ENCODE results near the gene LEAP2. TPM values are rescaled to one million over a fixed set of nuclear protein-coding genes. Genes with fewer than 3 reads are reported as not detected.

LEAP2 gene
- 0.18 and 0.74 TPM in 2 replicates for total RNA-seq (ENCODE audit: low replicate concordance)

- DNase-seq (ENCODE audit: low read depth), result peak; percentile 62
- no peak for TF ChIP-seq CTCF (IDR thresholded peaks at IDR 0.05; ENCODE audit: insufficient read depth, low read length)
- H3K4me3 ChIP-seq (ENCODE audit: low read depth, low read length), result no peak within 1 kb of the TSS
These were observed at the start of gene LEAP2 for GRCh38 chr5:132873119-132873929. Gene LEAP2 (plus strand): TSS chr5:132873668. CDS start chr5:132873695, 27 bp downstream.

- no peak for TF ChIP-seq CTCF (IDR thresholded peaks at IDR 0.05; ENCODE audit: insufficient read depth, low read length)
- no peak overlapping the region for H3K4me3 ChIP-seq (ENCODE audit: low read depth, low read length)
- DNase-seq (ENCODE audit: low read depth), result no peak
These were observed 49.0 kb upstream of the LEAP2 start for GRCh38 chr5:132824426-132824825.

GRCh38 chr5:132825033-132825833 is 48.2 kb upstream of the LEAP2 start:
- no peak overlapping the region for H3K4me3 ChIP-seq (ENCODE audit: low read depth, low read length)

GRCh38 chr5:132825834-132826391 is 47.6 kb upstream of the LEAP2 start:
- no peak for DNase-seq (ENCODE audit: low read depth)
- no peak for TF ChIP-seq CTCF (IDR thresholded peaks at IDR 0.05; ENCODE audit: insufficient read depth, low read length)
- H3K4me3 ChIP-seq (ENCODE audit: low read depth, low read length), result no peak overlapping the region

More at GRCh38 chr5:132825033-132825833, 48.2 kb upstream of the LEAP2 start:
- TF ChIP-seq CTCF (IDR thresholded peaks at IDR 0.05; ENCODE audit: insufficient read depth, low read length), result no peak
- DNase-seq (ENCODE audit: low read depth), result no peak

GRCh38 chr5:132826424-132827082 is 46.9 kb upstream of the LEAP2 start:
- no peak for DNase-seq (ENCODE audit: low read depth)
- H3K4me3 ChIP-seq (ENCODE audit: low read depth, low read length), result no peak overlapping the region
- no peak for TF ChIP-seq CTCF (IDR thresholded peaks at IDR 0.05; ENCODE audit: insufficient read depth, low read length)

- no peak for DNase-seq (ENCODE audit: low read depth)
- no peak for TF ChIP-seq CTCF (IDR thresholded peaks at IDR 0.05; ENCODE audit: insufficient read depth, low read length)
These were observed 45.4 kb upstream of the LEAP2 start for GRCh38 chr5:132827943-132828673.

More at GRCh38 chr5:132827943-132828673, 45.4 kb upstream of the LEAP2 start:
- H3K4me3 ChIP-seq (ENCODE audit: low read depth, low read length), result no peak overlapping the region

Data from fibroblast of the aortic adventitia (primary cell).